ENCODE data around the gene MFN2.
A peak's percentile ranks its signal among the peaks of the same experiment; 100 is the strongest.

The MFN2 gene

DNA sequence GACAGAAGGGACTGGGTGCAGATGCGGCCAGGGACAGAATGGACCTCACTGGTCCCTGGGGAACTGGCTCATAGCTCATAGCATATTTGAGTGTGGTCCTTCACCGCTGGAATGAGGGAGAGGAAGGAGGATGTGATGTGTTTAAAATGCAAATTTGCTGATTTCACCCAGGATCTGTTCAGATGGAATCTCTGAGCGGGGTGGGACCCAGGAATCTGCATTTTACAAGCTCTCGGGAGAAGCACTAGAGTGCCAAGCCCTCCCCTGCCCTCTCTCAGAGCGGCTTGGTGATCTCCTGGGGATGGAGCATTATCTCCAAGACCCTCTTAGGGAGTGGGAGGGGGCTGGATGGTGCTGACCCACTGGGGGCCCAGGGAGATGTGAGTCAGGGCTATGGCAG is 22.8 kb upstream of the MFN2 start:
- no peak for DNase-seq (ENCODE audit: low read depth)
- no peak overlapping the region for H3K4me3 ChIP-seq (ENCODE audit: low read depth, low read length)

DNA sequence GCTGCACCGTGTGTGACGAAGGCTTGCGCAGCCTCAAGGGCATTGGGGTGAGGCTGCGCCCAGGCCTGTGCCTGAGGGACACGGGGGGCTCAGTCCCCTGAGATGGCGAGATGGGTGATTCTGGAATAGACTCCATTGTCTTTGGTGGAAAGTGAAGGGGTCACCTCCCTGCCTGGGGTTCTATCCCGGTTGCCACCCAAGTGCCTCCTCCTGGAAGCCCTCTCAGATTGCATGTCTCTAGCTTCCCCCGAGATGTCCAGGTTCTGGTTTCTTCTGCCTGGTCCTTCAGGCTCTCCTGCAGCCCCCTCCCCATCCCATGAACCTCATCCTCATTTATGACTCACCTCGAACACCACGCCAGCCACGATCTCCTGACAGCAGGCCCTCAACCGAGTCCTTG is 22.3 kb upstream of the MFN2 start:
- no peak overlapping the region for H3K4me3 ChIP-seq (ENCODE audit: low read depth, low read length)
- DNase-seq (ENCODE audit: low read depth), result no peak

DNA sequence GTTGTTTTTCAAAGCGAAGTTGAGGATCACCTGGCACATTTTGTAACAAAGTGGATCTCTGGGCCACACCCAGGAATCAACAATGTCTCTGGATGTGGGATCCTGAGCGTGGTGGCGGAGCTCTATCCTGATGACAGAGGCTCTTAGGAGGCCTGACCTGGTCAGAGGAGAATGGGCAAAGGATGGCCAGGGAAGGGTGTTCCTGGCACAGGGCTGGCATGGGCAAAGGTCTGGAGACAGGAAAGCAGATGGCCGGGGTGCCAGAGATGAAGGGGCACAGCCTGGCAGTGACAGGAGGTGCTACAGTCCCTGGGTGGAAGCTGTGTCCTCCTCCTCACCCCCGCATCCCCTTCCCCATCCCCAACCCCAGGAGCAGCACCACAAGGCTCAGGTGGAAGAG is 20.0 kb upstream of the MFN2 start:
- no peak for DNase-seq (ENCODE audit: low read depth)
- H3K4me3 ChIP-seq (ENCODE audit: low read depth, low read length), result no peak overlapping the region

DNA sequence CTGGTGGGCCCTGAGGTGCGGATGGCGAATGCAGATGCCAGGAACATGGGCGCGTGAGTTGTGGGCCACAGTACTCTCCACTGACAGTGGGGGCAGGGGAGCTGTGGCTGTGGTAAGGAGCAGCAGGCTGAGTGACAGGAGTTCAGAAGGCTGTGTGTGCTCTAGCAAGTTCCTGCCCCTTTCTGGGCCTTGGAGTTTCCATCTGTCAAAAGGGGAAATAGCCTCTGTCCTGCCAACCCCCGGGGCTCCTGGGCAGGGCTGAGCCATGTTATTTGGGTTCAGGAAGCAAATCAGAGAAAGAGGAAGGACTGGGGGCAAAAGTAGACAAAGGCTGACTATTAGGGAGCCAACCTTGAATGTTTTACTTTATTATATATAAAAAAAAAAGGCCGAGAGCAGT is 19.5 kb upstream of the MFN2 start:
- no peak for DNase-seq (ENCODE audit: low read depth)
- H3K4me3 ChIP-seq (ENCODE audit: low read depth, low read length), result no peak overlapping the region

DNA sequence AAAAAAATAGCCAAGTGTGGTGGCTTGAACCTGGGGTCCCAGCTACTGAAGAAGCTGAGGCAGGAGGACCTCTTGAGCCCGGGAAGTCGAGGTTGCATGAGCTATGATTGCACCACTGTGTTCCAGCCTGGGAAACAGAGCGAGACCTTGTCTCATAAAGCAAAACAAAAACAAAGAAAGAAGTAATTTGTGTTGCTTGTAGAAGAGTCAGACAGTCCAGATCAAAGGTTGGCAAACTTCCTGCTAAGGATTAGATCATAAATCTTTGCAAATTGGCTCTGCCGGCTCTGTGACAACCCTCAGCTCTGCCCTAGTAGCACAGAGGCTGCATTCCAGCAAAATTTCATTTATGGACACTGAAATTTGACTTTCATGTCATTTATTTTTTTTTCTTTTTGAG is 19.0 kb upstream of the MFN2 start:
- no peak for DNase-seq (ENCODE audit: low read depth)
- H3K4me3 ChIP-seq (ENCODE audit: low read depth, low read length), result no peak overlapping the region

DNA sequence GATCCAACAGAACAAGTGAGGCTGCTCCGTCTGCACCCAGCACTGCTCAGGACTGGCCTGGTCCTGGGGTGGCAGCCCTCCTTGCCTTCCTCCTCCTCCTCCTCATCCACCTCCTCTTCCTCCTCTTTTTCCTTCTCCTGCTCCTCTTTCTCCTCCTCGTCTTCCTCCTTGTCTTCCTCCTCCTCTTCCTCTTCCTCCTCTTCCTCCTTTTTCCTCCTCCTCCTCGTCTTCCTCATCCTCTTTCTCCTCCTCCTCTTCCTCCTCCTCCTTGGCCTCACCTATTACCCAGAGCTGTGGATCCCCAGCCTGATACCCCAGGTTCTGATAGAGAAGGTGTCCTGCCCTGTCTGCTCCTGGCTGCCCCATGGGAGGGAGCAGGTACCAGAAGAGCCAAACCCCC is 16.6 kb upstream of the MFN2 start:
- no peak overlapping the region for H3K4me3 ChIP-seq (ENCODE audit: low read depth, low read length)
- no peak for DNase-seq (ENCODE audit: low read depth)

DNA sequence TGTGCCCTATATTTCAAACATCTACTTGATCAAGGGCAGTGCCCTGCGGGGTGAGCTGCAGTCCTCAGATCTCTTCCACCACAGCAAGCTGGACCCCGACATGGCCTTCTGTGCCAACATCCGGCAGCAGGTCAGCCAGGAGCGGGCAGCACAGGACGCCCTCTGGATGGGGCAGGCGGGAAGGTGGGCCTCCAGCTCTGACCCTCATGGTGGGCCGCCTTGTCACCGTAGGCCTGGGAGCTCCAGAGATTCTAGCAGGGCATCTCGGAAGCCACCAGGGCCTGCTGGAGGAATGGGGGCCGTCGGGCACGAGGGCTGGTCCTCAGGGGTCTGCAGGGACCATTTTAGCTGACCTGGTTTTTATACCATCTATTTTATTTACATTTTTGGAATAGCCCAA is 15.6 kb upstream of the MFN2 start:
- no peak overlapping the region for H3K4me3 ChIP-seq (ENCODE audit: low read depth, low read length)
- DNase-seq (ENCODE audit: low read depth), result no peak

DNA sequence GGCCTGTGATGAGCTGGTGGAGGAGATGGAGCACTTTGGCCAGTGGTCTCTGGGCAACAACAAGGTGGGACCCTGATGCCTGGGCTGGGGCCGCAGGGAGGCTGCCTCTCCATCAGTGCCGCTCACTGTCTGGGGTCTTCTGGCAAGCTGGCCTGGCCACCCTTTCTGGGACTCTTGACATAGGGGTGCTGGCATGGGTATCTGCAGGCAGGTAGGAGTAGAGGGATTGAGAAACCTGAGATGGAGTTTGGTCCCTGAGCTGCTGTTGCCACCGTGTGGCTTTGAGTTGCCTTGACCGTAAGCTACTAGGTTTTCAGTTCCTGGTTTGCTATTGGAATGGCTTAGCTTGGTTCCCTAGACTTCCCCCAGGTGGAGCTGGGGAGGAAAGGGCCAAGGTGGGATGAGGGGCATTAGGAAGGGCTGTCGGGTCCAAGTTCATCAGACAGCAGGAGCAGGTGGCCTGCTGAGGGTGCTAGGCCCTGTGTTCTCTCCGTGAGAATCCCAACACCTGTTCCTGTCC is 13.2 kb upstream of the MFN2 start:
- H3K4me3 ChIP-seq (ENCODE audit: low read depth, low read length), result no peak overlapping the region

DNA sequence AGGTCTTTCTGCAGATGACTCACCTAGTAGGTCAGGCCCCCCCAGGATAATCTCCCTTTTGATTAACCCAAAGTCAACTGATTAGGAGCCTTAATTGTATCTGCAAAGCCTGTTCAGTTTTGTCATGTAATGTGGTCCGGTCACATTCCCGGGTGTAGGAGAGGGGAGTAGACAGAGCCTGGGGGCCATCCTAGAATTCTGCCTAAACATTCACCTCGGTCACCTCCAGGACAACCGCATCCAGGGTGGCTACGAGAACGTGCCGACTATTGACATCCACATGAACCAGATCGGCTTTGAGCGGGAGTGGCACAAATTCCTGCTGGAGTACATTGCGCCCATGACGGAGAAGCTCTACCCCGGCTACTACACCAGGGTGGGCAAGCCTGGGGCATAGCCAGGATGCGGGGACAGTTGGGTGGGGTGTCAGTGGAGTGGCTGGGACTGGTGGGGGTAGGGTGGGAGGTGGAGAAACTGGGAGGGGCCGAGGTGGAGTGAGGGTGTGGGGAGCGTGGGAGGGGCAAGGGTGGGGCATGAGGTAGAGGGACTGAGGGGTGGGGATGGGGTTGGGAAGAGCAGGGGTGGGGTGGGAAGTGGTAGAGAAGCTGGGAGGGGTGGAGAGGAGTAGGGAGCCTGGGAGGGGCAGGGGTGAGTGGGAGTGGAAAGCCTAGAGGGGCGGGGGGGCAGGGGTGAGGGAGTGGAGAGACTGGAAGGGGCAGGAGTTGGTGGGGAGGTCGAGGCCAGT is 9.6 kb upstream of the MFN2 start:
- no peak for DNase-seq (ENCODE audit: low read depth)

More for the DNA sequence above, 13.2 kb upstream of the MFN2 start:
- no peak for DNase-seq (ENCODE audit: low read depth)

DNA sequence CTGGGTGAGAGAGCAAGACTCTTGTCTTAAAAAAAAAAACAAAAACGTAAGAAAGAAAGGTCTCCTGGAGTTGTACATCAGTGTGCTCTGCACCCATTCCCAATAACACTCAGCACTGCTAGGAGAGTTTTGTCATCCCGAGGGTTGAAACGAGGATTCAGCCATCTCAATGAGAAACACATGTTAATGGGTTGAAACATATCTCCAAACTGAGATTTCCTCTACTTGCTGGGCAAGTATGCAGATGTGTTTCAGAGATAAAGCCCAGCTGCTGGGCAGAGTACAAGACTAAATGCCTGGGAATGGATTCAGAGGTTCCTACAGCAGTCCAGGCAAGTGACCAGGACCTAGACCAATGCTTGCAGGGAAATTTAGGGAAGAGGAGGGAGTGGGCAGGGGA is 2.6 kb upstream of the MFN2 start:
- H3K4me3 ChIP-seq (ENCODE audit: low read depth, low read length), result no peak overlapping the region
- DNase-seq (ENCODE audit: low read depth), result no peak

More for the DNA sequence above, 9.6 kb upstream of the MFN2 start:
- no peak overlapping the region for H3K4me3 ChIP-seq (ENCODE audit: low read depth, low read length)

DNA sequence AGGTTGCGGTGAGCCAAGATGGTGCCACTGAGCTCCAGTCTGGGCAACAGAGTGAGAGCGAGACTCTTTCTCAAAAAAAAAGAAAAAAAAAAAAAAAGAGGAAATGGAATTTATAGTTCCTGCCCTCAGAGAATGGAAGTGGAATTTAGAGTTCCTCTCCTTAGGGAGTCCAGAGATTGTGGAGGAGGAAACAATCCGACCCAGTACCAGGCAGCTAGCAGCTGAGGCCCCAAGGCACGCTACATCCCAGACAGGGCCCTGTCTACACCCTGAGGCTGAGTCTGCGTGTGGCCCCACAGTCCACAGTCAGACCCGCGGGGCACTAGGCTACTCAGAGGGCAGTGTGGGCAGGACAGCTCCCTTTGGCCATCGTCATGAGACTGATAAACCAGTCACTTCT is 1.9 kb upstream of the MFN2 start:
- no peak for DNase-seq (ENCODE audit: low read depth)
- no peak overlapping the region for H3K4me3 ChIP-seq (ENCODE audit: low read depth, low read length)

DNA sequence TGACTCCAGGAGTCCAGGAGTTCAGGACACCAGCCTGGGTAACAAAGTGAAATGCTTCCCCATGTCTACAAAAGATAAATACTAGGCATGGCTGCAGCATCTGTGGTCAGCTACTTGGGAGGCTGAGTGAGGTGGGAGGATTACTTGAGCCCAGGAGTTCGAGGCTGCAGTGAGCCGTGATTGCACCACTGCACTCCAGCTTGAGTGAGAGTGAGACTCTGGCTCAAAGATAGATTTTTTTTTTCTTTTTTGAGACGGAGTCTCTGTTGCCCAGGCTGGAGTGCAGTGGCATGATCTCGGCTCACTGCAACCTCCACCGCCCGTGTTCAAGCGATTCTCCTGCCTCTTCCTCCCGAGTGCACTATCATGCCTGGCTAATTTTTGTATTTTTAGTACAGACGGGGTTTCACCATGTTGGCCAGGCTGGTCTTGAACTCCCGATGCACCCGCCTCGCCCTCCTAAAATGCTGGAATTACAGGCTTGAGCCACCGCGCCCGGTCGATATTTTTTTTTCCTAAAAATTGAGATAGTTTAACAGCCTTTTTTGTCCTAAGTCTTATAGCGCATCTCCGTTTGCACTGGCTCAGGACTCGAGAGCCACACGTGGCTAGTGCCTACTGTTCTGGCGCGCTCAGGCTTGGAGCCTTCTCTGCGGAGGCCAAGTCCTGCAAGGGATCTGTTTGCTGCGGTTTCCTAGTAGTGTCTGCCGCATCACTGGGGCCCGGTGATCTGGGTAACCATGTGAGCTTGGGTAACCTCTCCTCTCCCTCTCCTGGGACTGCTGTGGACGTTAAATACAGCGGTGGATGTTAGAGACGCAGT is 1.0 kb upstream of the MFN2 start:
- peak overlapping the region; percentile 95 for H3K4me3 ChIP-seq (ENCODE audit: low read depth, low read length)
- DNase-seq (ENCODE audit: low read depth), result no peak

DNA sequence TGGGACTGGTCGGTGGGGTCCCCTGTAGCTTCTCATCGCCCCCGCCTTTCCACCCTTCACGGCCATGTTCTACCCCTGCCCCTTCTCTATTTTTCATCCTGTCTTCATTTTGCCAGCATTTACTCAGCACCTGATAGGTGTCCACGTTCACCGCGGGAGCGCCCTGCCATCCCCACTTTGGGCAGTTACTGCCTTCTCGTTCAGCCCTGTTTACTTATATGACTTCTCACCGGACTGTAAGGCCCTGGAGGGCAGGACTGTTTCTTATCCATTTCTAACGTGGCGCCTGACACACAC is 380 bp downstream of the MFN2 start:
- no peak for DNase-seq (ENCODE audit: low read depth)
- peak overlapping the region; percentile 95 for H3K4me3 ChIP-seq (ENCODE audit: low read depth, low read length)

DNA sequence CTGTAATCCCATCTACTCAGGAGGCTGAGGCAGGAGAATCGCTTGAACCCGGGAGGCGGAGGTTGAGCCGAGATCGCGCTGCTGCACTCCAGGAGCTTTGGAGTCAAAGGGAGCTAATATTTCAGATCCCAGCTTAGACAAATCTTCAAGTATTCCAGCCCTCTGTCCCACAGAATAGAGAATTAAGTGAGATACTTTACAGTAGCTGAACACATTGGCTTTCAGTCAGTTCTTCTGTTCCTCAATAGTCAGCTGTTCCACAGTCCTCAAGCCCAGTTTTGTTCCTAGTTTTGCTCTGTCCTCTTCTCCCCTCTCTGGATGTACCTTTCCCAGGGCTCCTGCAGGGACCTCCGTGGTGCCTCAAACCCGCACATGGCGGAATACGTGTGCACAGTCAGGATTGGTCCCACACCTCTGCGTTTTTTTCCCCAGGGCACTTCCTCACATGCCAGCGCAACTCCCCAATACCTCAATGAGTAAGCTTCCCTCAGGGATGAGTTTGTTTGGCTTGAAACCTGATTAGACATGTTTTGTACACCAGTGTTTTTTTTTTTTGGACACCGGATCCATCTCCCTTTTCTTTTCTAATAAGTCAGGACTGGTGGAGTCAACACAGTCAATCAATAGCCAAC is 1.2 kb downstream of the MFN2 start:
- no peak for DNase-seq (ENCODE audit: low read depth)
- H3K4me3 ChIP-seq (ENCODE audit: low read depth, low read length), result peak overlapping the region; percentile 95

DNA sequence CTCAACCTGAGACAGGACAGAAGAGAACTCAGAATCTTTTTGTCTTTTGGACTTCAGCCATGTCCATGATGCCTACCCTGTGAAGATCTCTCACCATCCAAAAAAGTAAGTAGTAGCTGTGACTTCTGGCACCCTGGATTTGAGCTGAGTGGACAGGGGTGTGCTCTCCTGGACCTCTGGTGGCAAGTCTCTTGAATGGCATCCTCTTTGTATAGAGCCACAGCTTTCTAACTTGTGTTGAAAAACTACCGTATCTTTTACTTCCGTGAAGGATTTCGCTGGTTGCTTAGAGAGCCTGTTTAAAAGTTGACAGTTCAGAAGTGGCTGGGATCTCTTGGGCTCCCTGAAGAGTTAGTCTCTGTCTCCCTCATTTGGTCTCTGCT is 1.8 kb downstream of the MFN2 start:
- H3K4me3 ChIP-seq (ENCODE audit: low read depth, low read length), result no peak overlapping the region
- DNase-seq (ENCODE audit: low read depth), result no peak

DNA sequence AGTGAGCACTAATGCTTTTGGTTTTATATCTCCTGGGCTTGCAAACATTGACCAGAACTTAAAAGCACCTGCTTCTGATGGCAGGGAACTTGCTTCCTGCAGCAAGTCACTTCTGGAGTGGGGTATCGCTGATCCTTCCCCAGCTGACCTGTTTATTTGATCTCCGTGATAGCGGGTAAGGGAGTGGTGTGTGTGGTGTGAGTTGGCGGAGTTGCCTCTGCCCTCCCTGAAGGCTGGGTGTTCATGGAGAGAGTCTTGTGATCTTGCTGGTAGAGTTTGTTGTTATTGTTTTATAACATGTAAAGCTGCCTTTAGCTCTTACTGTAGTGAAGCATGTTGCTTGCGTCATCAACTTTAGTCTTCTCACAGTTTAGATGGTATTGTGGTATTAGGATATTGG is 3.9 kb downstream of the MFN2 start:
- no peak overlapping the region for H3K4me3 ChIP-seq (ENCODE audit: low read depth, low read length)
- DNase-seq (ENCODE audit: low read depth), result no peak

DNA sequence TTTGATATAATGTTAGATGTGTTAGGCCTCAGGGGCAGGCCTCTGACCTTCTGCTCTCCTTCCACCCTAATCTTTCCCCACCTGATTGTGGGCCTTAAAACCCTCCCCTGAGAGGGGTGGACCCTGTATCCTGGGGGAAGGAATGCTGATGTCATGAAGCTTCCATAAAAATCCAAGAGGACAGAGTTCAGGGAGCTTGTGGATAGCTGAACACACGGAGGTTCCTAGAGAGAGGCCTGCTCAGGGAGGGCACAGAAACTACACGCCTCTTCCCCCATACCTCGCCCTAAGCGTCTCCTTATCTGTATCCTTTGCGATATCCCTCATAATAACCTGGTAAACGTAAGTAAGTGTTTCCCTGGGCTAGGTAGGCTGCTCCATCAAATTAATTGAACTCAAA is 4.3 kb downstream of the MFN2 start:
- DNase-seq (ENCODE audit: low read depth), result no peak
- no peak overlapping the region for H3K4me3 ChIP-seq (ENCODE audit: low read depth, low read length)

DNA sequence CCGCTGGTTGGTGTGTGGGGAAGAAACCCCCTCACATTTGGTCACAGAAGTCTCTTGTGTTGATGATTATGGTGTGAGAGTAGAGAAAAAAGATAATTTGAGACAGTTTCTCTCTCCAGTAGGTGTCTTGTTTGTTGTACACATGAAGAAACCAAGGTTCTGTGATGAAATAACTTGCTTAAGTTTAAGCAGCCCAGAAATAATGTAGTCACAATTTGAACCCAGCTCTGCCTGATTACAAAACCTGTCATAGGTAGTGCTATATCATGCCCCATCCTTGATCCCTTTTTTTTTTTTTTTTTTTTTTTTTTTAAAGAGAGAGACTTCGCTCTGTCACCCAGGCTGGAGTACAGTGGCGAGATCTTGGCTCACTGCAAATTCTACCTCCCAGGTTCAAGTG is 4.9 kb downstream of the MFN2 start:
- H3K4me3 ChIP-seq (ENCODE audit: low read depth, low read length), result no peak overlapping the region
- no peak for DNase-seq (ENCODE audit: low read depth)

DNA sequence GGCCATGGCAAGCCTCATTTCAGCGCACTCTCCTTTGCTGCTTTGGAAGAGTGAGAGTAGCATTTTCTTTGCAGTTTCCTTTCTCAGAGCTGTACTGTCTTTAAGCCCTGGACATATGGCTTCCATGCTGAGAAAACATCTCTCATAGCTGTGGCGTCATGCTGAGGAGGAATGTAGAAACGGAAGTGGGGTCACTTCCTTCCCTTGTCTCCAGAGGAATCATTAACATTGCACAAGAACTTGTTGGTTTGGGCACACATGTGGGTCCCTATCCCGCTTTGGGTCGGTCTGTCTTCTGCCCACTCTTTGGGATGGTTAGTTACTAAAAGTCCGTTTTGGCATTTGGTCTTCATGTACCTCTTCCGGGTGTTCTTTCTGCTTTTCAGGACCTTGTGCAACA is 5.6 kb downstream of the MFN2 start:
- no peak overlapping the region for H3K4me3 ChIP-seq (ENCODE audit: low read depth, low read length)
- DNase-seq (ENCODE audit: low read depth), result peak; percentile 25

DNA sequence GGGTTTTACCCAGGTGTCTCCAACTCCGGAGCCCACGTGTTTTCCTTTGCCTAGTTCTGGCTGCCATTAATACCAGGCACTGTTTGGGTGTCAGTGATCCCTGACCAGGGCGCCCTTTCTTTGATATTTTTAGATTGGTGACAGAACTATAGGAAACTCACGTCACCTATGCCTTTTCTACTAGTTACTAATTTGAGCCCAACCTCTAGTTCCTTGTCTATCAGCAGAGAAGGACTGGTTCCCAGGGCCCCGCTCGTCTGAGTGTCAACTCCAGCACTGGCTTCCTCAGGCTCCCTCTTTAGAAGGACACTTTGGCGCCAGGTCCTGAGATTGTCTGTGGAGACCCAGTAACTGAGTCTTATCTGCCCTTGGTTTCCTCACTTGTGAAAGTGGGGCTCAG is 9.4 kb downstream of the MFN2 start:
- DNase-seq (ENCODE audit: low read depth), result no peak
- no peak overlapping the region for H3K4me3 ChIP-seq (ENCODE audit: low read depth, low read length)

Measured in skeletal muscle cell (primary cell).